GM18517 (cell line): Measurements from ENCODE around the gene CFHR2.
"Not testable (repeated sequence)": the region's sequence is repeated elsewhere in the genome, so short reads cannot be mapped to it uniquely, and the experiment has no call there.

Source experiments
- ATAC-seq: cut with Tn5 transposase; IDR thresholded peaks from one replicate; pipeline ENCODE4 v1.9.1; 2021; ENCODE audit warnings: mild to moderate bottlenecking, moderate library complexity; ENCODE audit not compliant: unreplicated experiment

CFHR2 gene

DNA sequence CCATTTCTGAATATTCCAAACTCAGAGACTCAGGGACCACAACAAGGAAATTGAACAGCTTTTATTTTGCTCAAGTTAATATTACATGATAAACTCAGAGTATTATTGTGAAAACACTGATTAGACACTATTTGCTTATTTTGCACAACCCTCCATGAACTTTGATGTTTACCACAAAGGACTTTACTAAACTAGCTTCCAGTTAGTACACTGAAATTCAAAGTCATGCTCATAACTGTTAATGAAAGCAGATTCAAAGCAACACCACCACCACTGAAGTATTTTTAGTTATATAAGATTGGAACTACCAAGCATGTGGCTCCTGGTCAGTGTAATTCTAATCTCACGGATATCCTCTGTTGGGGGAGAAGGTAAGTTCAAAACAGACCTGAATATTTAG lies at the start of gene CFHR2:
Gene CFHR2 (plus strand): TSS at position 171 of the 400 bp plus-strand sequence. CDS start 143 bp downstream, at position 314.
- not testable (repeated sequence) for ATAC-seq

DNA sequence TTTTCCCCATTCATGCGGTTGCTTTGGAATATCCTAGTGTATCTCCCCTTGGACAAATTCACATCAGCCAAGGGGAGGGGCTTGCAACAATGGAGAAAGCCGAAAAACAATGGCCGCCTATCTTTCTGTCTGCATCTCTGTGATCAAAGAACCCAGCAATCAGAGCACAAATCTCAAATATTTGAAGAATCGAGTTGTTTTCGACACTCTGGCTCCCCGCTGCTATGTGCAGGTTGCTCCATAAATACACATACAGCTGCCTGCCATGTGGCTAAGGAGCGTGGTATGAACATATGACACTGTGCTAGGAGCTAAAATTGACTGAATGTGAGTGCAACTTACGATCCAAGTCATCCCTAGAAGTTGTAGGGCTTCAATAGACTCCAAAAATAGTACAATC lies 47.2 kb upstream of the CFHR2 start:
- ATAC-seq: no peak

DNA sequence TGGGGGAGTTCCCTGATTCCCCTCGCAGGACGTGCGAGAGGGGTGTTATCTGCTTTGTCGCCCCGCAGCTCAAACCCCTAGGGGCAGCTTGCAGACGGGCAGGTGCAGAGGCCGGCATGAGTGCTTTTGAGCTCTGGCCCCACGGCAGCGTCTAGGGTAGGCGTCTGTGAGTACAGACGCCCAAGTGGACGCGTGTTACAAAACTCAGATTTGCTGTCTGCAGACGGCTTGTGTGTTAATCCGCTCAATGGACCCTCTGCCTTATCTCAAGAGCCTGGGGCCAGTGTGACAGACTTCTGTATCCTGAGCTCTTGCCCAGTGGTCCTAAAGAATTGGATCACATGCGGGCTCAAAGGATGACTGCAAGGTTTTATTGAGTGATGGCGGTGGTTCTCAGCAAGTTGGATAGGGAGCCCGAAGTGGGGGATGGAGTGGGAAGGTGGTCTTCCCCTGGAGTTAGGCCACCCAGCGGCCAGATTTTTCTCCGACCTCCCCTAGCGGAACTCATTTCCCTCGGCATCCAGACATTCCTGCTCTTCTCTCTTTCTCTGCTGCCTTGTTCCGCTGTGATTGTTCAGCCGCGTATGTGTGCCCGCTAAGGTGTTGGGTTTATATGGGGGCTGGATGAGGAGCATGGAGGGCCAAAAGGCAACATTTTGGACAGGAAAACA lies 46.2 kb upstream of the CFHR2 start:
- no peak for ATAC-seq

DNA sequence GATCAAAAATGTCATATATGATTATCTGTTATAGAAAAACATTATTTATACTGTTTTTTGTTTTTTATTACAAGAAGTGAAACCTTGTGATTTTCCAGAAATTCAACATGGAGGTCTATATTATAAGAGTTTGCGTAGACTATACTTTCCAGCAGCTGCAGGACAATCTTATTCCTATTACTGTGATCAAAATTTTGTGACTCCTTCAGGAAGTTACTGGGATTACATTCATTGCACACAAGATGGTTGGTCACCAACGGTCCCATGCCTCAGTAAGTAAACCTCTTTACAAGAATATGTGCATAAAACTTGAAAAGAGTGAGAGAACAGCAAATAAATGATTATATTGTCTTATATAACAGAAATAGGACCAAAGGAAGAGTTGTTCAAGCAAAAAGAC lies 41.2 kb upstream of the CFHR2 start:
- no peak for ATAC-seq

DNA sequence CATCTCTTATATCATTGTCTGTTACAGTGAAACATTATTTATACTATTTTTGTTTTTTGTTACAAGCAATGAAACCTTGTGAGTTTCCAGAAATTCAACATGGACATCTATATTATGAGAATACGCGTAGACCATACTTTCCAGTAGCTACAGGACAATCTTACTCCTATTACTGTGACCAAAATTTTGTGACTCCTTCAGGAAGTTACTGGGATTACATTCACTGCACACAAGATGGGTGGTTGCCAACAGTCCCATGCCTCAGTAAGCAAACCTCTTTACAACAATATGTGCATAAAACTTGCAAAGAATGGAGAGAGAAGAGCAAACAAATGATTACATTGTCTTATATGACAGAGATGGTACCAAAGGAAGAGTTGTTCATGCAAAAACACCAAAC lies 33.3 kb upstream of the CFHR2 start:
- ATAC-seq: no peak

DNA sequence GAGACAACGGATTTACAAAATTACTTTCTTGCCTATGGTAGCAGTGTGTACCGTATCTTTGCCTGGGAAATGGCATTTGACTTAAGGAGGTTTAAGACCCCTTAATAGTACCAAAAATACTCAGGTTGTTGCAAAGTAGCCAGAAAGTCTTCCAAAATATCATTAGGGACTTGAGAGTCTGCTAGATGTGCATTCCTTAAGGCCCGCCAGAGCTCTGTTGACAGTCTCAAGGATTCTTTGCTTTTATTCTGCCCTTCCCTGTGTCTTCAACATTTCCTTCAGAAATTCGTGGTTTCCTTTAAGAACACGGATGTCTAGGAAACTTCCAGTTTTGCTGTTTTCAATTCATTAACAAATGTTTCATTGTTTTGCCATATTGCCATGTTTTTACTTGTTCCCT lies 31.3 kb upstream of the CFHR2 start:
- not testable (repeated sequence) for ATAC-seq

DNA sequence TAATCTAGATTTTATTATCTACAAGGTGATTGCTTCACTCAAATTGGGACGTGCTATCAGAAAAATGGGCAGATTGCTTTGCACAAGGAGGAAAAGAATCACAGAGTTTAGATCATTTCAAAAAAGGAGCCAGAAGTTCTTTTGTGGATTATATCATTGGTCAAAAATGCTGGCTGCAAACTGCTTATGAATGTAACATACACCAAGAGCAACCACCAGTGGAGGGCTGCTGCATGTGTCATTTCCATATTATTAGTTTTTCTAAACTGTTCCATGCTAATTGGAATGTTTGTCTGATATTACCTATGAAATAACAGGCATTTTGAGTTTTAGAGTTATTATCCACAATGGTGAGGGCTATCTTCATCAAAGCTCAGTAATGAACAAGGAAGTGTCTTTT lies 16.7 kb upstream of the CFHR2 start:
- ATAC-seq: not testable (repeated sequence)

DNA sequence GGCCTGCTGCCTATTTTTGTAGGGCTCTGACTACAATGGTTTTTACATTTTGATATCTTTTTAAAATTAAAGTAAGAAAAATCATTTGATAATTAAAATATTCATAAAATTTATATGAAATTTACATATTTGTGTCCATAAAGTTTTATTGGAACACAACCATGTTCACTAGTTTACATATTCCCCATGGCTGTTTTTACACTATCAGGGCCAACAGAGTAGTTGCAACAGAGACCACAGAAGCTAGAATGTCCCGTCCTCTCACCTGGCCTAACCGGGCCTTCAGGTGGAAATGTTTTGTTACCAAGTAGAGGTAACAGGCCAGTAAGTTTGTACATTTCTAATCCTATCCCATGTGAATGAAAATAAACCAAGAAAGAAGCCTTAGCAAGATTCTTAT lies 10.7 kb upstream of the CFHR2 start:
- ATAC-seq: not testable (repeated sequence)

DNA sequence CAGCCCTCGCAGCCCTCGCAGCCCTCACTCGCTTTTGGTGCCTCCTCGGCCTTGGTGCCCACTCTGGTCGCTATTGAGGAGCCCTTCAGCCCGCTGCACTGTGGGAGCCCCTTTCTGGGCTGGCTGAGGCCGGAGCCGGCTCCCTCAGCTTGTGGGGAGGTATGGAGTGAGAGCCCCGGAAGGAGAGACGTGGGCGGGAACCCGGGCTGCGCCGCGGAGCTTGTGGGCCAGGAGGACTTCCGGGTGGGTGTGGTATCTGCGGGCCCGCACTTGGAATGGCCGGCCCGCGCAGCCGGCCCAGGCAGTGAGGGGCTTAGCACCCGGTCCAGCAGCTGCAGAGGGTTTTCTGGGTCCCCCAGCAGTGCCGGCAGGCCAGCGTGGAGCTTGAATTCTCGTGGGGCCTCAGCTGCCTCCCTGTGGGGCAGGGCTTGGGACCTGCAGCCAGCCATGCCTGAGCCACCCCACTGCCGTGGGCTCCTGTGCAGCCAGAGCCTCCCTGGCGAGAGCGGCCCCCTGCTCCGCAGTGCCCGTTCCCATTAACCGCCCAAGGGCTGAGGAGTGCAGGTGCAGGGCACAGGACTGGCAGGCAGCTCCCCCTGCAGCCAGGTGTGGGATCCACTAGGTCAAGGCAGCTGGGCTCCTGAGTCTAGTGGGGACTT lies 9.9 kb upstream of the CFHR2 start:
- ATAC-seq: no peak

DNA sequence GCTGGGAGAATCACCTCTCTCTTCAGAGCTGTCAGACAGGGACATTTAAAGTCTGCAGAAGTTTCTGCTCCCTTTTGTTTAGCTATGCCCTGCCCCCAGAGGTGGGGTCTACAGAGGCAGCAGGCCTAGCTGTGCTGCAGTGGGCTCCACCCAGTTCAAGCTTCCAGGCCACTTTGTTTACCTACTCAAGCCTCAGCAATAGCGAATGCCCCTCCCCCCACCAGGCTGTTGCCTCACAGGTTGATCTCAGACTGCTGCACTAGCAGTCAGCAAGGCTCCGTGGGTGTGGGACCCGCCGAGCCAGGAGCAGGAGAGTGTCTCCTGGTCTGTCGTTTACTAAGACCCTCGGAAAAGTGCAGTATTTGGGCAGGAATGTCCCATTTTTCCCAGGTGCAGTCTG lies 2.1 kb upstream of the CFHR2 start:
- not testable (repeated sequence) for ATAC-seq

DNA sequence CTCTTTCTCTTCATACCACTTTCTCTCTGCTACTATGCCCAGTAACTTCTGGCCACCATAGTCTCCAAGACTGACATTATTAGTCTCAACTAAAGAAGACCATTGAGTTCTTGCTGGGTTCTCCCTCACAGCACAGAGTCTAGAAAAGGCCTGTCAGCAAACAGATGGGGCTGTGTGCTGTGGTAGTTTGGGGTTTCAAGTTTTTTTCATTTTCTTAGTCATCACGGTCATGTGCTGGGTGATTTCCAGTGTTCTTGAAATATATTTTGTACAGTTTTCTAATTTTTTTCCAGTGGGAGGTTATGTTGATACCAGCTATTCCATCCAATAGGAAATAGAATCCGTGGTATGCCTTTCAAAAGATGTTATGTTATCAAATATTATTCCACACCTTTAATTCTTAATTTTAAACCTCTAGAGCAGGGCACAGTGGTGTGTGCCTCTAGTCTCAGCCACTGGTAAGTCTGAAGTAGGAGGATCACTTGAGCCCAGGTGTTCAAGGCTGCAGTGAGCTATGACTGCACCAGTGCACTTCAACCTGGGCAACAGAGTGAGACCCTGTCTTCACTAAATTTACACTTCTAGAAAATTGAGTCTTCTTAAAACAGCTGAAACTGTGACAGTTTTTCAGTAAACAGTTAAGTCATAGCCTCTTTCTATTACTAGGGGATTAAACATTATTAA lies 8.3 kb downstream of the CFHR2 start:
- ATAC-seq: peak; percentile 86

DNA sequence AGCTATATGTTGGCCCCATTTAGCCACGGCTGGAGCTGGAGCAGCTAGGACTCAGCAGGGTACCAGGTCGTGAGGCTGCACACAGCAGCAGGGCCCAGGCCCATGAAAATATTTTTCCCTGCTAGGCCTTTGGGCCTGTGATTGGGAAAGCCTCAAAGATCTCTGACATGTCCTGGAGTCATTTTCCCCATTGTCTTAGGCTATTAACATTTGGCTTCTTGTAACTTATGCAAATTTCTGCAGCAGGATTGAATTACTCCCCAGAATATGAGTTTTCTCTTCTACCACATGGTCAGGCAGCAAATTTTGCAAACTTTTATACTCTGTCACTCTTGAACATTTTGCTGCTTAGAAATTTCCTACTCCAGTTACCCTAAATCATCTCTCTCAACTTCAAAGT lies 11.2 kb downstream of the CFHR2 start:
- no peak for ATAC-seq

DNA sequence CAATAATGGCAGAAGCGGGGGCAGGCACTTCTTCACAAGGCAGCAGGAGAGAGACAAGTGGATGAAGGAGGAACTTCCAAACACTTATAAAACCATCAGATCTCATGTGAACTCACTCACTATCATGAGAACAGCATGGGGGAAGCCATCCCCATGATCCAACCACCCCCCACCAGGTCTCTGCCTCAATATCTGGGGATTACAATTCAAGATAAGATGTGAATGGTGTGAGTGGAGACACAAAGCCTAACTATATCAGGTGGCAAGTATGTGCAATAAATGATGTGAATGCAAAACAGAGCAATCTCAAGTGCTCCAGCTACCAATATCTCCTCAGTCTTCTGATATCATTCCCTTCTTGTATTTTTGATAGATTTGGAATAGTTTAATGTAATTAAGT lies 12.4 kb downstream of the CFHR2 start:
- ATAC-seq: no peak

DNA sequence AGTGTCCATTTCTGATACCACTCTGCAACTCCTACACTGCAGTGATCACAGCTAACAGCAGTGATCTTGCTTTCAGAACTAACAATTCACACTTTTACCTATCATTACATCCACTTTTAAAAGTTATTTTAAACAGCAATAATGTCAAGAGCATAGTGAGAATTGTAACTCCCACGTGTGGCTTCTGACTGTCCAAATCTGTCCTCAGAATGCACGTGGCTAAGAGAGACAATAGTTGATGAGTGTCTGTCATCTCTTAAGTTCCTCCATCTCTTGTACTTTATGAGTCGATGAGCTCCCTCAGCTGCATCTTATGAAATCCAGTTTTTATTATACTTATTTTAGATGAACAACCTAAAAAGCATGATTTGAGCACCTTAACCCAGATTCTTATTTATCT lies 17.3 kb downstream of the CFHR2 start:
- ATAC-seq: peak; percentile 72

DNA sequence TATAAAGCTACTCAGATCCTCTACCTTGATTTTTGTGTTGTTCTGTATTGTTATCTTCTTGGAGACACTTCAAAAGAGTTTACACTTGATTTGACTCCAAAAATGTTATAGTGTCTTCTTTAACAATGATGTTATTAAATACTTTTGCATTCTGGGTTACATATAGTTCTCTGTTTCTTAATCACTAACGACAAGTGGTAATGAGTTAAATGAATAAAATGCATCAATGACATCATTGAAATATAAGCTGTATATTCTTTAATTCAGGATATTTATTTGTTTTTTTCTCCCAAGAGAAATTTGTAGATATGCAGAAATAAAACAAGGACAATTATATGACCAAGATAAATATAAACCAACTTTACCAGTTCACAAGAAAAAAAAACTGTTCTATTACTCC lies 26.6 kb downstream of the CFHR2 start:
- ATAC-seq: no peak

DNA sequence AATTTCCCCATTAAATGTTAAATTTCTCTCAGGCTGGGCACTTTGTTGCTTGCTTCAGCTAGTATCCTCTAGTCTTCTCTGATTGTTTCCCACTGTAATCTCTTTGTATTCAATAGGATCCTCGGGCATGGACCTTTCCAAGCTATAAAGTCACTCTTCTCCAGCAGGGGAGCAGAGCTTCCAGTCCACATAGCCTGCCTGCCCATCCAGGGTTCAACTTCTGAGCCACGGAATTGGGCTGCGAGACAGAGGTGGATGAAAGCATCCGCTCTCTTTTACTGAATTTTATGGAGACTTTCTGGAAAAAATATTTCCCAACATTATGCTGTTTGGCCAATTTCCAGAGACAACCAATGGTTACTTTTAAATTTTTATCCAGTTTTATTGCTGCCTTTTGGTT lies 32.7 kb downstream of the CFHR2 start:
- ATAC-seq: no peak

DNA sequence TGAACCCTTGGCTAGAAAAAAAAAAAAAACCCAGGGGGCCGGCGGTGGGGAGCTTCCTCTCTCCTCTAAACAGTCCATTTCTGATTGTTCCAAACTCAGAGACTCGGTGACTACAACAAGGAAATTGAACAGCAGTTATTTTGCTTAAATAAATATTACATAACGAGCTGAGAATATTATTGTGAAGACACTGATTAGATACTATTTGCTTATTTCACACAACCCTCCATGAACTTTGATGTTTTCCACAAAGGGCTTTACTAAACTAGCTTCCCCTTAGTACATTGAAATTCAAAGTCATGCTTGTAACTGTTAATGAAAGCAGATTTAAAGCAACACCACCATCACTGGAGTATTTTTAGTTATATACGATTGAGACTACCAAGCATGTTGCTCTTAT lies 33.7 kb downstream of the CFHR2 start, which contains the start of gene CFHR5:
Gene CFHR5 (plus strand): TSS at position 279 of the 400 bp plus-strand sequence. CDS start 109 bp downstream, at position 388.
- ATAC-seq: no peak

DNA sequence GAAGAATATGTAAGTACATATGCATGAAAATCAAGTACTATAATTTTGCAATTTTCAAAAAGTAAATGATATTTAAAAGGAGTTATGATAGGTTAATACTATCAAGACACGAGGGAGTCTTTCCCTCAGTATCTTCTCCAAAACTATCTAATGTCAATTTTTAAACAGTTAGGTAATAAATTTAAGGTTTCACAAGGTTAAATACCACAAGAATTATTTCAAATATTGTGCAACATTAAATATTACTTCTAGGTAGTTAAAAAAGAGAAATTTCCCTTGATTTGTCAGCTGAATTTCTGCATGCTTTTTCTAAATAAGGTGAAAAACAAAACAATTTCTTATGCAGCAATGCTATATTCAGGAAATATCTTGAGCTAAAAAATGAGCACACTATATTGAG lies 37.3 kb downstream of the CFHR2 start:
- ATAC-seq: no peak

DNA sequence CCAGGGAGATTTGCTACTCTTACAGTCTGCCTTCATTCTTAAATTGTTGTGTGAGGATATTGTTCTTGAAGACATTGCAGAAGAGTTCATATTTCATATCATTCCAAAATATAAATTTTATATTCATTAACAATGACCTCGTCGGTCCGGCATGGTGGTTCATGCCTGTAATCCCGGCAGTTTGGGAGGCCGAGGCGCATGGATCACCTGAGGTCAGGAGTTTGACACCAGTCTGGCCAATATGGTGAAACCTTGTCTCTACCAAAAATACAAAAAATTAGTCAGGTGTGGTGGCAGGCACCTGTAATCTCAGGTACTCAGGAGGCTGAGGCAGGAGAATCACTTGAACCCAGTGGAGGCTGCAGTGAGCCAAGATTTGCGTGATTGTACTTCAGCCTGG lies 38.7 kb downstream of the CFHR2 start:
- not testable (repeated sequence) for ATAC-seq

DNA sequence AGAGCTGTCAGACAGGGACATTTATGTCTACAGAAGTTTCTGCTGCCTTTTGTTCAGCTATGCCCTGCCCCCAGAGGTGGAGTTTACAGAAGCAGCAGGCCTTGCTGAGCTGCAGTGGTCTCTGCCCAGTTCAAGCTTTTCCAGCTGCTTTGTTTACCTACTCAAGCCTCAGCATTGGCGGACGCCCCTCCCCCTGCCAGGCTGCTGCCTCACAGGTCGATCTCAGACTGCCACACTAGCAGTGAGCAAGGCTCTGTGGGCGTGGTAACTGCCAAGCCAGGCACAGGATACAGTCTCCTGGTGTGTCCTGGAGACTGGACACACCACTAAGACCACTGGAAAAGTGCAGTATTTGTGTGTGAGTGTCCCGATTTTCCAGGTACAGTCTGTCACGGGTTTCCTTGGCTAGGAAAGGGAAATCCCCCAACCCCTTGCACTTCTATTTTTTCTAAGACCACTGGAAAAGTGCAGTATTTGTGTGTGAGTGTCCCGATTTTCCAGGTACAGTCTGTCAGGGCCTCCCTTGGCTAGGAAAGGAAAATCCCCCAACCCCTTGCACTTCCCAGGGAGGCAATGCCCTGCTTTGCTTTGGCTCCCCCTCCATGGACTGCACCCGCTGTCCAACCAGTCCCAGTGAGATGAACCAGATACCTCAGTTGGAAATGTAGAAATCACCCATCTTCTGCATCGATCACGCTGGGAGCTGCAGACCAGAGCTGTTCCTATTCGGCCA lies 48.5 kb downstream of the CFHR2 start:
- ATAC-seq: not testable (repeated sequence)

DNA sequence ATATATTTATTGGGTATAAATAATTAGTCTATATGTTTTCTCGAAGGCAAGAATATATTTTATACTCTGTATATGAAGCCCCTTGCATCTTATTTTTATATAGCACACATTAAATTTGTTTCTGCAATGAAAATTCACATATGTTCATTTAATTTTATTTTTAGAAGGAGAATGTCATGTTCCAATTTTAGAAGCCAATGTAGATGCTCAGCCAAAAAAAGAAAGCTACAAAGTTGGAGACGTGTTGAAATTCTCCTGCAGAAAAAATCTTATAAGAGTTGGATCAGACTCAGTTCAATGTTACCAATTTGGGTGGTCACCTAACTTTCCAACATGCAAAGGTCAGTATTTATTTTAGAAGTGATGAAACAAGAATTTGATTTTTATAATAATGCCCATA lies 50.4 kb downstream of the CFHR2 start:
- no peak for ATAC-seq
